K562 (cell line): ENCODE results near the gene FLT1. TPM values are rescaled to one million over a fixed set of nuclear protein-coding genes. Genes with fewer than 3 reads are reported as not detected.

Experiments
- ATAC-seq: fragments of 200-7000 bp; cut with Tn5 transposase; 3 replicates; pipeline ENCODE4 v1.9.1; 2020; ENCODE audit warnings: moderate library complexity
- BruUV-seq: library from RNA; stranded (reverse); fragments of 400-500 nt; replicated peaks from 2 replicates; lab custom pipeline; 2021; lab: Mats Ljungman, UMichigan
- CTCF ChIA-PET: fragments of 300-600 bp; formaldehyde crosslinking; extraction: SDS; loops from one replicate; lab custom pipeline; 2021; ENCODE audit warnings: low intra/inter-chr PET ratio; lab: Yijun Ruan, JAX
- POLR2A ChIA-PET: fragments of 300-600, 350-650 bp; sonication (Branson Sonifier 250); formaldehyde crosslinking; extraction: SDS; loops from one replicate; lab custom pipeline; 2021; ENCODE audit warnings: antibody characterized with exemption, inconsistent platforms; lab: Yijun Ruan, JAX
- DNase-seq, 4 experiments: peaks; one replicate each; pipeline versions ENCODE4 v3.0.0 to v3.0.0-alpha.2; 2011 to 2018; ENCODE audit warnings: low spot score in 3 of 4, mixed read lengths in 3 of 4; ENCODE audit errors: extremely low read depth in 1 of 4
- FAIRE-seq: peaks from 2 replicates; lab custom pipeline; 2011; peaks lifted over from hg19 to GRCh38; lab: Jason Lieb, UNC
- H2AFZ ChIP-seq: 2 replicates; pipeline ENCODE4 v1.6.0; 2011; ENCODE audit warnings: low read depth, low read length, control low read depth, inconsistent platforms
- H3K27ac ChIP-seq: fragments of 200-600 bp; 3 replicates; pipeline ENCODE4 v1.8.0; 2011; ENCODE audit warnings: low read depth, mild to moderate bottlenecking, control low read depth, inconsistent platforms, low read length, moderate library complexity, mixed read lengths; ENCODE audit errors: extremely low read depth
- H3K27me3 ChIP-seq, 2 experiments: fragments of 300-600 bp in 1 of 2; 2 replicates in 1 of 2; 3 replicates in 1 of 2; pipeline versions ENCODE4 v1.6.0 to v1.8.0; 2011; ENCODE audit warnings: inconsistent platforms in 2 of 2, low read length in 2 of 2, mild to moderate bottlenecking in 1 of 2, mixed read lengths in 1 of 2, moderate library complexity in 1 of 2; ENCODE audit not compliant: control insufficient read depth in 2 of 2, insufficient read depth in 2 of 2
- H3K36me3 ChIP-seq: fragments of 300-600 bp; 3 replicates; pipeline ENCODE4 v1.8.0; 2011; ENCODE audit warnings: mild to moderate bottlenecking, low read length, inconsistent platforms; ENCODE audit not compliant: control insufficient read depth, insufficient read depth
- H3K4me1 ChIP-seq, 2 experiments: fragments of 200-600 bp in 1 of 2; replicated peaks in 1 of 2; 2 replicates in 1 of 2; 3 replicates in 1 of 2; pipeline versions ENCODE4 v1.5.1 to v1.8.0; 2011; ENCODE audit warnings: inconsistent platforms in 2 of 2, low read length in 2 of 2, mild to moderate bottlenecking in 1 of 2, mixed read lengths in 1 of 2, moderate library complexity in 1 of 2; ENCODE audit not compliant: control insufficient read depth in 2 of 2, insufficient read depth in 2 of 2
- H3K4me2 ChIP-seq: 2 replicates; pipeline ENCODE4 v1.6.1; 2011; ENCODE audit warnings: low read length, control low read depth, inconsistent platforms, mixed read lengths; ENCODE audit not compliant: insufficient read depth
- H3K4me3 ChIP-seq: fragments of 200-600 bp; sonication (generic), shearing (Covaris generic); 2 replicates; pipeline ENCODE4 v1.5.1; 2016; ENCODE audit warnings: control low read depth, inconsistent platforms
- H3K79me2 ChIP-seq: fragments of 200-600 bp; 3 replicates; pipeline ENCODE4 v1.8.0; 2011; ENCODE audit warnings: low read length, inconsistent platforms; ENCODE audit not compliant: control insufficient read depth, insufficient read depth
- H3K9ac ChIP-seq, 2 experiments: 2 replicates each; pipeline versions ENCODE4 v1.6.0 to v1.6.1; 2011; ENCODE audit warnings: low read depth in 2 of 2, low read length in 2 of 2, control low read depth in 1 of 2, inconsistent platforms in 1 of 2, mild to moderate bottlenecking in 1 of 2, mixed read lengths in 1 of 2; ENCODE audit not compliant: insufficient read depth in 1 of 2
- H3K9me1 ChIP-seq: one replicate; pipeline ENCODE4 v1.6.0; 2011; ENCODE audit warnings: inconsistent platforms, mild to moderate bottlenecking, low read length, moderate library complexity; ENCODE audit not compliant: control insufficient read depth, insufficient read depth
- H3K9me3 ChIP-seq: replicated peaks from 2 replicates; pipeline ENCODE4 v1.5.1; 2011; ENCODE audit warnings: low read depth, low read length, inconsistent platforms; ENCODE audit not compliant: control insufficient read depth, insufficient read depth
- H4K20me1 ChIP-seq: replicated peaks from 2 replicates; pipeline ENCODE4 v1.6.1; 2011; ENCODE audit warnings: low read length, inconsistent platforms, mixed read lengths; ENCODE audit not compliant: control insufficient read depth, insufficient read depth
- CBFA2T3 ChIP-seq: fragments of 450-650 bp; IDR thresholded peaks from 2 replicates; pipeline ENCODE4 v1.6.1; 2017
- CBFB ChIP-seq: sonication (generic); formaldehyde crosslinking; IDR thresholded peaks from 2 replicates; pipeline ENCODE4 v1.4.0; 2020; ENCODE audit warnings: mild to moderate bottlenecking, missing genetic modification reagents
- COPS2 ChIP-seq: fragments of 450-650 bp; conservative IDR thresholded peaks from 2 replicates; pipeline ENCODE4 v1.6.1; 2016; ENCODE audit warnings: mild to moderate bottlenecking, moderate library complexity
- CSDE1 ChIP-seq, 2 experiments: fragments of 450-650 bp; IDR thresholded peaks; 2 replicates each; pipeline ENCODE4 v1.6.1; 2016; ENCODE audit warnings: mild to moderate bottlenecking in 1 of 2
- DDX20 ChIP-seq: fragments of 450-650 bp; IDR thresholded peaks from 2 replicates; pipeline ENCODE4 v1.6.1; 2016; ENCODE audit warnings: missing genetic modification characterization, low read depth, mild to moderate bottlenecking, missing compliant biosample characterization, moderate library complexity
- FOXM1 ChIP-seq, 2 experiments: fragments of 450-650 bp in 1 of 2; sonication (generic) in 1 of 2; formaldehyde crosslinking in 1 of 2; IDR thresholded peaks; 2 replicates each; pipeline versions ENCODE4 v1.6.1 to v1.9.0; 2017 to 2022; ENCODE audit warnings: low read depth in 2 of 2, mild to moderate bottlenecking in 2 of 2, missing genetic modification reagents in 1 of 2, moderate library complexity in 1 of 2
- GATA2 ChIP-seq: sonication (generic); formaldehyde crosslinking; IDR thresholded peaks from 2 replicates; pipeline ENCODE4 v1.4.0; 2020; ENCODE audit warnings: mild to moderate bottlenecking, missing genetic modification reagents
- MTA3 ChIP-seq: fragments of 450-650 bp; formaldehyde crosslinking; IDR thresholded peaks from 2 replicates; pipeline ENCODE4 v1.6.1; 2017; ENCODE audit warnings: mild to moderate bottlenecking, borderline replicate concordance
- RAD51 ChIP-seq: fragments of 450-650 bp; IDR thresholded peaks from 2 replicates; pipeline ENCODE4 v1.7.1; 2016; ENCODE audit warnings: low read depth, mild to moderate bottlenecking, borderline replicate concordance
- RUNX1 ChIP-seq: sonication (generic); IDR thresholded peaks from 2 replicates; pipeline ENCODE4 v1.6.1; 2016; ENCODE audit warnings: antibody characterized with exemption, low read depth
- SMARCC2 ChIP-seq: fragments of 450-650 bp; IDR thresholded peaks from 2 replicates; pipeline ENCODE4 v1.6.1; 2017; ENCODE audit warnings: antibody characterized with exemption, moderate library complexity, mild to moderate bottlenecking, low read depth
- SMARCE1 ChIP-seq: fragments of 450-650 bp; IDR thresholded peaks from 2 replicates; pipeline ENCODE4 v1.7.1; 2016; ENCODE audit warnings: mild to moderate bottlenecking
- SNRNP70 ChIP-seq: fragments of 200-400 bp; formaldehyde crosslinking; optimal IDR thresholded peaks from 2 replicates; pipeline ENCODE3; 2017; ENCODE audit warnings: low read depth, low read length
- TRIM25 ChIP-seq: fragments of 450-650 bp; IDR thresholded peaks from 2 replicates; pipeline ENCODE4 v1.7.0; 2016; ENCODE audit warnings: borderline replicate concordance
- ZFP30 ChIP-seq: fragments of 250-450 bp; sonication (Bioruptor Pico); IDR thresholded peaks from 2 replicates; pipeline ENCODE4 v1.8.0; 2022; ENCODE audit warnings: moderate library complexity, mild to moderate bottlenecking, inconsistent platforms, borderline replicate concordance
- ZNF316 ChIP-seq: fragments of 450-650 bp; IDR thresholded peaks from 2 replicates; pipeline ENCODE4 v1.6.1; 2016
- ZNF444 ChIP-seq: fragments of 250-450 bp; sonication (Bioruptor Pico); IDR thresholded peaks from 2 replicates; pipeline ENCODE4 v1.4.0; 2020; ENCODE audit warnings: mild to moderate bottlenecking, moderate library complexity
- ZNF785 ChIP-seq: fragments of 250-450 bp; sonication (Bioruptor Pico); IDR thresholded peaks from 2 replicates; pipeline ENCODE4 v1.4.0; 2020; ENCODE audit warnings: mild to moderate bottlenecking
- WGBS: fragments of 100-300 bp; shearing (Covaris generic); methylation state at CpG from one replicate; pipeline ENCODE4 v1.1.6; 2016; ENCODE audit warnings: low coverage, mixed read lengths; ENCODE audit not compliant: insufficient coverage; ENCODE audit errors: missing lambda C conversion rate; 5-methylcytosine and 5-hydroxymethylcytosine counted together
- in situ Hi-C: fragments of 300-500 bp; cut with MboI; formaldehyde crosslinking; loops from 4 replicates; pipeline ENCODE4 v1.15.0; 2018; ENCODE audit warnings: inconsistent platforms, mixed read lengths
- intact Hi-C: fragments of 100-400 bp; cut with micrococcal nuclease; formaldehyde crosslinking; loops from 2 replicates; pipeline ENCODE4 v1.14.2; 2022
- polyA plus RNA-seq, 8 experiments: library from polyadenylated mRNA; depleted of rRNA in 4 of 8; stranded (reverse) in 5 of 8; unstranded in 3 of 8; fragments of >200 nt; fragmentation: Nextera tagmentation in 2 of 8; fragmentation: Illumina TruSeq in 1 of 8; extraction: Ambion mirVana in 2 of 8; extraction: Trizol in 1 of 8; gene quantifications; 2 replicates each; pipeline versions ENCODE4 v1.2.1 to v1.2.3, GENCODE V29; 2011 to 2014; ENCODE audit warnings: inconsistent platforms in 1 of 8, missing spikeins in 1 of 8
- total RNA-seq, 7 experiments: library from RNA; depleted of rRNA in 6 of 7; stranded (reverse); fragments of >200 nt in 6 of 7; fragmentation: Illumina TruSeq in 2 of 7; extraction: Trizol in 2 of 7; gene quantifications; 2 replicates each; pipeline versions ENCODE4 v1.2.1 to v1.2.3, GENCODE V29; 2011 to 2021; ENCODE audit warnings: low replicate concordance in 1 of 7

The FLT1 gene
- total and polyA plus RNA-seq, 9 of the 15 experiments (the other 6 are each of a cell fraction or from before 2014, with no cell fraction given) = 0.01 to 2.0 (median 0.22) TPM

GRCh38 chr13:28490061-28490460 is 4.9 kb downstream of the FLT1 start:
- ATAC-seq (no peak), FAIRE-seq (no peak), DNase-seq (no peak)
- Histone ChIP-seq H3K9me1 (no peaks in the 10 kb centered on the region), H3K27me3 (peaks cover 3 to 16% of the 10 kb centered on the region in 2 experiments; a peak in 4 of 5 replicates), H3K9me3 (no peaks in the 10 kb centered on the region), H3K4me3 (no peak overlapping the region), H3K27ac (no peak overlapping the region), H3K4me1 (peaks cover 0 to 15% of the 10 kb centered on the region in 2 experiments; a peak in 2 of 5 replicates), H4K20me1 (no peaks in the 10 kb centered on the region), H3K36me3 (no peaks in the 10 kb centered on the region), H3K9ac (no peak overlapping the region), H3K4me2 (no peak overlapping the region), H3K79me2 (no peaks in the 10 kb centered on the region), H2AFZ (no peak overlapping the region)
- in situ Hi-C loops (no loop called here), intact Hi-C loops (no loop called here)
- TF ChIP-seq CBFA2T3 (0 out of 2 replicates have a peak, but pooled peaks have one; percentile 12), CSDE1 (IDR thresholded peaks at IDR 0.05) (no peak)
- 11% methylated on average over 6 of the region's 6 CpGs for WGBS
- ChIA-PET CTCF (no interaction called here), POLR2A (no interaction called here)
- BruUV-seq = no TSS peak

- no peak for DNase-seq
- Histone ChIP-seq H3K36me3 (no peaks in the 10 kb centered on the region), H3K4me2 (no peak overlapping the region), H3K9me1 (no peaks in the 10 kb centered on the region), H3K4me3 (no peak overlapping the region), H2AFZ (no peak overlapping the region), H3K79me2 (no peaks in the 10 kb centered on the region), H3K9me3 (no peaks in the 10 kb centered on the region), H3K27me3 (peaks cover 3 to 10% of the 10 kb centered on the region in 2 experiments; a peak in 4 of 5 replicates), H3K4me1 (peaks cover 0 to 9% of the 10 kb centered on the region in 2 experiments; a peak in 3 of 5 replicates), H4K20me1 (no peaks in the 10 kb centered on the region), H3K27ac (no peak overlapping the region), H3K9ac (no peak overlapping the region)
- intact Hi-C loops (loop anchor here (10.0 kb wide), 1 partner anchor 165 kb away; no protein-coding TSS in a partner anchor), in situ Hi-C loops (no loop called here)
- no peak for FAIRE-seq
- 14% methylated on average over 4 of the region's 5 CpGs for WGBS
- BruUV-seq = no TSS peak
- ATAC-seq = no peak
- ChIA-PET POLR2A (no interaction called here), CTCF (no interaction called here)
- TF ChIP-seq ZFP30 (CRISPR knock-in tag) (no peak), DDX20 (tag) (no peak), ZNF785 (CRISPR knock-in tag) (no peak), CBFB (CRISPR knock-in tag) (no peak), MTA3 (no peak), FOXM1 (IDR thresholded peaks at IDR 0.05; ENCODE audit: low read depth) (no peak), FOXM1 (CRISPR knock-in tag; IDR thresholded peaks at IDR 0.05; ENCODE audit: low read depth) (no peak), ZNF316 (no peak), SMARCE1 (no peak), ZNF444 (no peak), SMARCC2 (no peak), SNRNP70 (no peak), GATA2 (CRISPR knock-in tag) (no peak), COPS2 (no peak), TRIM25 (no peak), RAD51 (no peak), RUNX1 (no peak)
Measured at GRCh38 chr13:28489524-28489931, 5.4 kb downstream of the FLT1 start.
